Measurements from ENCODE around the gene PABPC3. TPM values are rescaled to one million over a fixed set of nuclear protein-coding genes. Genes with fewer than 3 reads are reported as not detected.

The PABPC3 gene
- total and polyA plus RNA-seq, 2 of the 4 experiments (the other 2 are of a cell fraction), result 0.15 to 0.18 TPM

DNA sequence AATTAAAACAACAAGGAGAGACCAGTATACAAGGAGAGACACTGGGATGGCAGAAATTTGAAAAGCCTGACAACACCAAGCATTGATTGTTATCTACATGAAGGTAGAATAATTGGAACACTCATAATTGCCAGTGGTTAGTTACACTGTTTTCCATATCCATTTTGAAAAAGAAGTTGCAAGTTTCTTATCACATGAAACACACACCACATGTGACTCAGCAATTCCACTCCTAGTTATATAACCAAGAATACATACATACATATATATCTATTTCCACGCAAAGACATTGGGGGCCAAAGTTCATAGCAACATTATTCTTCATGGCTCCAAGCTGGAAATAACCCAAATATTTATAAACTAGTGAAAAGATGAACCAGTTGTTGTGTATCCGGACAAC lies 15.2 kb upstream of the PABPC3 start:
- BruUV-seq (replicated peaks), result no TSS peak
- H3K79me1 ChIP-seq (ENCODE audit: low read depth in 1 of 2, low read length in 2 of 2), result no peaks in the 10 kb centered on the region
- CTCF ChIA-PET, result no interaction called here

More for the DNA sequence above, 15.2 kb upstream of the PABPC3 start:
- no peak overlapping the region for H4K5ac ChIP-seq (ENCODE audit: low read depth, low read length)
- no peak overlapping the region for H3K4me3 ChIP-seq (ENCODE audit: insufficient read depth, low read depth, low read length)
- no peak overlapping the region for H3K9ac ChIP-seq (ENCODE audit: low read depth, low read length)
- no peaks in the 10 kb centered on the region for H4K20me1 ChIP-seq (ENCODE audit: insufficient read depth, low read length)
- H3K14ac ChIP-seq (replicated peaks; ENCODE audit: low read depth, low read length), result no peak overlapping the region
- H4K91ac ChIP-seq (ENCODE audit: insufficient read depth, low read depth, low read length), result no peak overlapping the region
- intact Hi-C loops (cut with micrococcal nuclease), result no loop called here
- H3K36me3 ChIP-seq (ENCODE audit: control insufficient read depth, insufficient read depth, low read length), result no peaks in the 10 kb centered on the region
- H2BK20ac ChIP-seq (ENCODE audit: low read depth, low read length), result no peak overlapping the region
- no peak overlapping the region for H3K27ac ChIP-seq (ENCODE audit: insufficient read depth, low read length)
- H3K56ac ChIP-seq (ENCODE audit: extremely low read depth, insufficient read depth, low read length), result no peak overlapping the region
- no peak overlapping the region for H2BK15ac ChIP-seq (ENCODE audit: low read depth, low read length)
- H2AFZ ChIP-seq (replicated peaks; ENCODE audit: low read length, poor library complexity), result no peak overlapping the region
- TF ChIP-seq RAD21 (IDR thresholded peaks at IDR 0.05; ENCODE audit: low read length) (no peak), BHLHE40 (IDR thresholded peaks at IDR 0.05; ENCODE audit: low read depth, low read length) (no peak), NFE2L2 (IDR thresholded peaks at IDR 0.05; ENCODE audit: low read depth, low read length) (peak; percentile 48; the same call in 1 of the 2 replicates)
- in situ Hi-C loops (cut with MboI; ENCODE audit: low sequenced_read_pairs), result loop anchor here (25.0 kb wide), 1 partner anchor 307 kb away; no protein-coding TSS in a partner anchor
- no peak overlapping the region for H3K18ac ChIP-seq (ENCODE audit: low read depth, low read length)
- WGBS, 2 experiments (ENCODE audit: extremely low coverage in 2 of 2, insufficient read length in 1 of 2), result no CpG with 5 or more reads among the region's 2 CpGs
- H3K4ac ChIP-seq (ENCODE audit: low read depth, low read length), result no peak overlapping the region
- no peak overlapping the region for H2AK5ac ChIP-seq (ENCODE audit: low read depth, low read length)
- H2BK5ac ChIP-seq (ENCODE audit: low read depth, low read length, poor library complexity, severe bottlenecking), result no peak overlapping the region
- H2AK9ac ChIP-seq (replicated peaks; ENCODE audit: low read depth, low read length, poor library complexity), result no peak overlapping the region
- no peaks in the 10 kb centered on the region for H3K4me1 ChIP-seq (ENCODE audit: control insufficient read depth, insufficient read depth, low read length)
- no peak overlapping the region for H3K4me2 ChIP-seq (ENCODE audit: low read depth, low read length)
- dilution Hi-C loops (cut with HindIII; ENCODE audit: low sequenced_read_pairs, unreplicated experiment), result no loop called here
- no peaks in the 10 kb centered on the region for H3K9me3 ChIP-seq (ENCODE audit: control insufficient read depth, insufficient read depth, low read length)
- no peak overlapping the region for H3K23ac ChIP-seq (ENCODE audit: low read depth, low read length)
- no peak overlapping the region for H2BK120ac ChIP-seq (ENCODE audit: low read depth, low read length)
- H3K27me3 ChIP-seq (ENCODE audit: control insufficient read depth, insufficient read depth, low read length), result no peaks in the 10 kb centered on the region; the same call in 1 of the 2 replicates
- DNase-seq, result no peak
- ATAC-seq (ENCODE audit: low read depth), result no peak
- H4K8ac ChIP-seq (ENCODE audit: low read depth in 2 of 2, low read length in 2 of 2), result no peak overlapping the region
- POLR2A ChIA-PET (ENCODE audit: unreplicated experiment), result no interaction called here
- no peaks in the 10 kb centered on the region for H3K9me1 ChIP-seq (ENCODE audit: insufficient read depth, low read length)

Measured in IMR-90 (cell line).